Mononuclear cell (primary cell): Measurements from ENCODE around the gene FGF9. TPM values are rescaled to one million over a fixed set of nuclear protein-coding genes. Genes with fewer than 3 reads are reported as not detected.

ENCODE experiments used
- H3K27me3 ChIP-seq: 2 replicates; pipeline ENCODE4 v1.6.0; 2011; ENCODE audit warnings: low read length, control low read depth; ENCODE audit not compliant: insufficient read depth
- H3K4me1 ChIP-seq: 2 replicates; pipeline ENCODE4 v1.5.1; 2011; ENCODE audit warnings: mild to moderate bottlenecking, low read length, control low read depth; ENCODE audit not compliant: insufficient read depth
- H3K4me3 ChIP-seq: 2 replicates; pipeline ENCODE4 v1.5.1; 2011; ENCODE audit warnings: mild to moderate bottlenecking, low read length, moderate library complexity
- H3K9me3 ChIP-seq: 2 replicates; pipeline ENCODE4 v1.5.1; 2011; ENCODE audit warnings: low read depth, mild to moderate bottlenecking, control low read depth, low read length
- total RNA-seq: library from RNA; depleted of rRNA; stranded (reverse); fragments of >200 nt; gene quantifications from one replicate; pipeline ENCODE4 v1.2.3, GENCODE V29; 2012

FGF9 gene
- total RNA-seq, 1 donor, result 1.4 TPM

- Histone ChIP-seq H3K4me3 (no peak overlapping the region), H3K9me3 (no peaks in the 10 kb centered on the region), H3K27me3 (peaks cover 3% of the 10 kb centered on the region), H3K4me1 (no peaks in the 10 kb centered on the region)
Measured at GRCh38 chr13:21688056-21688455, 17.2 kb downstream of the FGF9 start.

- no peak overlapping the region for H3K4me3 ChIP-seq
- H3K27me3 ChIP-seq, result peaks cover under 1% of the 10 kb centered on the region
- no peaks in the 10 kb centered on the region for H3K4me1 ChIP-seq
- no peaks in the 10 kb centered on the region for H3K9me3 ChIP-seq
Measured at GRCh38 chr13:21689097-21689496, 18.2 kb downstream of the FGF9 start.

GRCh38 chr13:21690955-21691354 is 20.1 kb downstream of the FGF9 start:
- Histone ChIP-seq H3K4me1 (no peaks in the 10 kb centered on the region), H3K27me3 (no peaks in the 10 kb centered on the region), H3K4me3 (no peak overlapping the region), H3K9me3 (no peaks in the 10 kb centered on the region)

GRCh38 chr13:21691500-21691899 is 20.6 kb downstream of the FGF9 start:
- no peaks in the 10 kb centered on the region for H3K9me3 ChIP-seq
- H3K27me3 ChIP-seq, result no peaks in the 10 kb centered on the region
- no peak overlapping the region for H3K4me3 ChIP-seq
- no peaks in the 10 kb centered on the region for H3K4me1 ChIP-seq

- no peak overlapping the region for H3K4me3 ChIP-seq
- no peaks in the 10 kb centered on the region for H3K9me3 ChIP-seq
- H3K4me1 ChIP-seq, result no peaks in the 10 kb centered on the region
- H3K27me3 ChIP-seq, result no peaks in the 10 kb centered on the region
Measured at GRCh38 chr13:21691928-21692327, 21.1 kb downstream of the FGF9 start.

- no peaks in the 10 kb centered on the region for H3K9me3 ChIP-seq
- no peak overlapping the region for H3K4me3 ChIP-seq
- H3K4me1 ChIP-seq, result no peaks in the 10 kb centered on the region
- no peaks in the 10 kb centered on the region for H3K27me3 ChIP-seq
Measured at GRCh38 chr13:21694831-21695230, 24.0 kb downstream of the FGF9 start.

- H3K4me1 ChIP-seq, result no peaks in the 10 kb centered on the region
- no peaks in the 10 kb centered on the region for H3K27me3 ChIP-seq
- H3K9me3 ChIP-seq, result no peaks in the 10 kb centered on the region
- no peak overlapping the region for H3K4me3 ChIP-seq
Measured at GRCh38 chr13:21695546-21695945, 24.7 kb downstream of the FGF9 start.

GRCh38 chr13:21696865-21697448 is 26.1 kb downstream of the FGF9 start:
- Histone ChIP-seq H3K4me3 (no peak overlapping the region), H3K27me3 (no peaks in the 10 kb centered on the region), H3K4me1 (no peaks in the 10 kb centered on the region), H3K9me3 (no peaks in the 10 kb centered on the region)

GRCh38 chr13:21698817-21699679 is 28.2 kb downstream of the FGF9 start:
- Histone ChIP-seq H3K27me3 (no peaks in the 10 kb centered on the region), H3K9me3 (no peaks in the 10 kb centered on the region), H3K4me1 (no peaks in the 10 kb centered on the region), H3K4me3 (no peak overlapping the region)

- Histone ChIP-seq H3K4me3 (no peak overlapping the region), H3K9me3 (no peaks in the 10 kb centered on the region), H3K4me1 (no peaks in the 10 kb centered on the region), H3K27me3 (peaks cover 2% of the 10 kb centered on the region)
Measured at GRCh38 chr13:21701460-21701859, 30.6 kb downstream of the FGF9 start.

GRCh38 chr13:21703846-21704245 is 33.0 kb downstream of the FGF9 start:
- H3K27me3 ChIP-seq, result peaks cover 2% of the 10 kb centered on the region
- H3K4me1 ChIP-seq, result no peaks in the 10 kb centered on the region
- no peak overlapping the region for H3K4me3 ChIP-seq
- H3K9me3 ChIP-seq, result no peaks in the 10 kb centered on the region

- no peaks in the 10 kb centered on the region for H3K9me3 ChIP-seq
- no peak overlapping the region for H3K4me3 ChIP-seq
- peaks cover 2% of the 10 kb centered on the region for H3K27me3 ChIP-seq
- no peaks in the 10 kb centered on the region for H3K4me1 ChIP-seq
Measured at GRCh38 chr13:21707586-21707985, 36.7 kb downstream of the FGF9 start.

GRCh38 chr13:21709697-21710096 is 38.8 kb downstream of the FGF9 start:
- Histone ChIP-seq H3K9me3 (no peaks in the 10 kb centered on the region), H3K4me3 (no peak overlapping the region), H3K4me1 (no peaks in the 10 kb centered on the region), H3K27me3 (peaks cover 2% of the 10 kb centered on the region)

- no peaks in the 10 kb centered on the region for H3K4me1 ChIP-seq
- no peak overlapping the region for H3K4me3 ChIP-seq
- peaks cover 2% of the 10 kb centered on the region for H3K27me3 ChIP-seq
- H3K9me3 ChIP-seq, result no peaks in the 10 kb centered on the region
Measured at GRCh38 chr13:21710163-21710562, 39.3 kb downstream of the FGF9 start.

GRCh38 chr13:21717817-21718216 is 46.9 kb downstream of the FGF9 start:
- H3K4me1 ChIP-seq, result no peaks in the 10 kb centered on the region
- H3K27me3 ChIP-seq, result peaks cover 3% of the 10 kb centered on the region
- H3K9me3 ChIP-seq, result no peaks in the 10 kb centered on the region
- H3K4me3 ChIP-seq, result no peak overlapping the region

GRCh38 chr13:21719463-21719862 is 48.6 kb downstream of the FGF9 start:
- Histone ChIP-seq H3K9me3 (no peaks in the 10 kb centered on the region), H3K4me3 (no peak overlapping the region), H3K27me3 (peaks cover 3% of the 10 kb centered on the region), H3K4me1 (no peaks in the 10 kb centered on the region)
